Measurements from ENCODE around the gene EIF2A.

Gene EIF2A

GRCh38 chr3:150543531-150543930, 3.1 kb upstream of the EIF2A start:
- no peak for TF ChIP-seq CTCF (conservative IDR thresholded peaks at IDR 0.05)
- peak overlapping the region; percentile 97 for H3K27ac ChIP-seq

- peak overlapping the region; percentile 97 for H3K27ac ChIP-seq
- no peak for TF ChIP-seq CTCF (conservative IDR thresholded peaks at IDR 0.05)
Measured at GRCh38 chr3:150544041-150544440, 2.5 kb upstream of the EIF2A start.

GRCh38 chr3:150544726-150545125, 1.9 kb upstream of the EIF2A start:
- TF ChIP-seq CTCF (conservative IDR thresholded peaks at IDR 0.05): no peak
- peak overlapping the region; percentile 97 for H3K27ac ChIP-seq

GRCh38 chr3:150545419-150546225, 965 bp upstream of the EIF2A start:
- no peak for TF ChIP-seq CTCF (conservative IDR thresholded peaks at IDR 0.05)
- H3K27ac ChIP-seq: peak overlapping the region; percentile 97

GRCh38 chr3:150547045-150547741, 606 bp downstream of the EIF2A start:
- no peak for TF ChIP-seq CTCF (conservative IDR thresholded peaks at IDR 0.05)

GRCh38 chr3:150555859-150556436, 9.4 kb downstream of the EIF2A start:
- no peak overlapping the region for H3K27ac ChIP-seq
- TF ChIP-seq CTCF (conservative IDR thresholded peaks at IDR 0.05): no peak

More at GRCh38 chr3:150547045-150547741, 606 bp downstream of the EIF2A start:
- peak overlapping the region; percentile 97 for H3K27ac ChIP-seq

GRCh38 chr3:150556792-150557191, 10.2 kb downstream of the EIF2A start:
- TF ChIP-seq CTCF (conservative IDR thresholded peaks at IDR 0.05): no peak
- no peak overlapping the region for H3K27ac ChIP-seq
